HCT116 (cell line): ENCODE results near the gene PHACTR4. TPM values are rescaled to one million over a fixed set of nuclear protein-coding genes. Genes with fewer than 3 reads are reported as not detected.

Experiments used
- ATAC-seq: fragments of 200-7000 bp; cut with Tn5 transposase; 2 replicates; pipeline ENCODE4 v1.9.1; 2020; ENCODE audit warnings: mild to moderate bottlenecking, moderate library complexity
- BruUV-seq: library from RNA; stranded (reverse); fragments of 400-500 nt; replicated peaks from 2 replicates; lab custom pipeline; 2021; lab: Mats Ljungman, UMichigan
- CTCF ChIA-PET: fragments of 300-600 bp; sonication (Branson Sonifier 250); formaldehyde crosslinking; loops from one replicate; lab custom pipeline; 2021; ENCODE audit warnings: antibody characterized with exemption; lab: Charles Lee
- POLR2A ChIA-PET: fragments of 300-600, 350-600 bp; sonication (Branson Sonifier 250); formaldehyde crosslinking; loops from one replicate; lab custom pipeline; 2021; ENCODE audit warnings: antibody characterized with exemption; lab: Charles Lee
- RAD21 ChIA-PET, 2 experiments: fragments of 300-600 bp; sonication (Branson Sonifier 250); formaldehyde crosslinking; loops; one replicate each; lab custom pipeline; 2023; ENCODE audit warnings: low total read pairs in 2 of 2; ENCODE audit not compliant: uncharacterized antibody in 2 of 2, unreplicated experiment in 2 of 2, low non-redundant PET in 1 of 2; lab: Charles Lee
- DNase-seq: peaks from one replicate; pipeline ENCODE4 v3.0.0-alpha.2; 2010; ENCODE audit warnings: low read depth, low spot score
- H2AFZ ChIP-seq: fragments of 200-600 bp; shearing (Covaris generic), sonication (generic); 2 replicates; pipeline ENCODE4 v1.6.1; 2017; ENCODE audit warnings: low read depth, mixed run types, mixed read lengths, antibody characterized with exemption, low read length; ENCODE audit not compliant: poor library complexity, severe bottlenecking
- H3K27ac ChIP-seq: 2 replicates; pipeline ENCODE4 v1.5.1; 2012; ENCODE audit warnings: low read depth, low read length
- H3K27me3 ChIP-seq: fragments of 200-600 bp; sonication (generic); 2 replicates; pipeline ENCODE4 v1.6.1; 2016; ENCODE audit warnings: mixed run types, low read length, mixed read lengths; ENCODE audit not compliant: insufficient read depth
- H3K36me3 ChIP-seq, 2 experiments: fragments of 200-500 bp in 1 of 2; fragments of 200-600 bp in 1 of 2; sonication (Bioruptor generic) in 1 of 2; sonication (generic) in 1 of 2; 2 replicates each; pipeline versions ENCODE4 v1.5.1 to v1.6.1; 2014 to 2016; ENCODE audit warnings: low read length in 2 of 2, inconsistent platforms in 1 of 2, mixed read lengths in 1 of 2, mixed run types in 1 of 2; ENCODE audit not compliant: insufficient read depth in 2 of 2, control insufficient read depth in 1 of 2
- H3K4me1 ChIP-seq, 2 experiments: fragments of 200-600 bp in 1 of 2; sonication (generic) in 1 of 2; 2 replicates each; pipeline versions ENCODE4 v1.5.1 to v1.6.1; 2012 to 2017; ENCODE audit warnings: low read length in 2 of 2, inconsistent platforms in 1 of 2, mild to moderate bottlenecking in 1 of 2, mixed read lengths in 1 of 2, mixed run types in 1 of 2, moderate library complexity in 1 of 2; ENCODE audit not compliant: insufficient read depth in 2 of 2, control insufficient read depth in 1 of 2
- H3K4me2 ChIP-seq: fragments of 200-600 bp; sonication (generic); 2 replicates; pipeline ENCODE4 v1.6.1; 2017; ENCODE audit warnings: mixed run types, low read length, mixed read lengths
- H3K4me3 ChIP-seq, 2 experiments: fragments of 200-600 bp in 1 of 2; sonication (generic) in 1 of 2; replicated peaks in 1 of 2; 2 replicates each; pipeline ENCODE4 v1.5.1; 2011 to 2016; ENCODE audit warnings: low read length in 2 of 2, control low read depth in 1 of 2, low read depth in 1 of 2, mild to moderate bottlenecking in 1 of 2, mixed read lengths in 1 of 2, mixed run types in 1 of 2
- H3K79me2 ChIP-seq: fragments of 200-600 bp; sonication (generic); 2 replicates; pipeline ENCODE4 v1.6.1; 2017; ENCODE audit warnings: mild to moderate bottlenecking, mixed run types, low read length, moderate library complexity, mixed read lengths; ENCODE audit not compliant: insufficient read depth
- H3K9ac ChIP-seq: fragments of 200-600 bp; sonication (generic); 2 replicates; pipeline ENCODE4 v1.6.1; 2016; ENCODE audit warnings: low read length, mixed read lengths
- H3K9me2 ChIP-seq: fragments of 200-600 bp; sonication (generic), shearing (Covaris generic); 2 replicates; pipeline ENCODE4 v1.6.1; 2017; ENCODE audit warnings: mixed run types, mild to moderate bottlenecking, moderate library complexity; ENCODE audit not compliant: insufficient read depth
- H3K9me3 ChIP-seq, 2 experiments: fragments of 200-500 bp in 1 of 2; fragments of 200-600 bp in 1 of 2; sonication (Bioruptor generic) in 1 of 2; sonication (generic) in 1 of 2; 2 replicates each; pipeline ENCODE4 v1.6.1; 2014 to 2017; ENCODE audit warnings: low read length in 2 of 2, mixed read lengths in 2 of 2, inconsistent platforms in 1 of 2, low read depth in 1 of 2, mild to moderate bottlenecking in 1 of 2, mixed run types in 1 of 2, moderate library complexity in 1 of 2; ENCODE audit not compliant: control insufficient read depth in 1 of 2, insufficient read depth in 1 of 2
- H4K20me1 ChIP-seq: fragments of 200-600 bp; sonication (generic), shearing (Covaris generic); 2 replicates; pipeline ENCODE4 v1.6.1; 2017; ENCODE audit warnings: mixed run types, mild to moderate bottlenecking, moderate library complexity; ENCODE audit not compliant: insufficient read depth
- CBX3 ChIP-seq: IDR thresholded peaks from 2 replicates; pipeline ENCODE4 v1.6.1; 2012; ENCODE audit warnings: low read depth
- CTCF ChIP-seq, 3 experiments: fragments of 200-600 bp in 1 of 3; sonication (generic) in 1 of 3; IDR thresholded peaks in 2 of 3; conservative IDR thresholded peaks in 1 of 3; 2 replicates each; pipeline ENCODE4 v1.5.1; 2012 to 2017; ENCODE audit warnings: low read depth in 2 of 3, low read length in 2 of 3, antibody characterized with exemption in 1 of 3, borderline replicate concordance in 1 of 3, control low read depth in 1 of 3, mild to moderate bottlenecking in 1 of 3, mixed read lengths in 1 of 3, mixed run types in 1 of 3, moderate library complexity in 1 of 3; ENCODE audit not compliant: insufficient read depth in 1 of 3
- EGR1 ChIP-seq: IDR thresholded peaks from 2 replicates; pipeline ENCODE4 v1.6.1; 2012; ENCODE audit warnings: low read depth
- EZH2phosphoT487 ChIP-seq: fragments of 200-600 bp; IDR thresholded peaks from 2 replicates; pipeline ENCODE4 v1.6.1; 2018; ENCODE audit warnings: antibody characterized with exemption, borderline replicate concordance
- FOSL1 ChIP-seq: IDR thresholded peaks from 2 replicates; pipeline ENCODE4 v1.6.1; 2012; ENCODE audit warnings: low read depth
- JUND ChIP-seq: IDR thresholded peaks from 2 replicates; pipeline ENCODE4 v1.6.1; 2012
- MAX ChIP-seq: IDR thresholded peaks from 2 replicates; pipeline ENCODE4 v1.6.1; 2012
- POLR2AphosphoS5 ChIP-seq: IDR thresholded peaks from 2 replicates; pipeline ENCODE4 v1.6.1; 2011; ENCODE audit warnings: mild to moderate bottlenecking, low read depth, low read length, moderate library complexity
- SP1 ChIP-seq: IDR thresholded peaks from 2 replicates; pipeline ENCODE4 v1.6.1; 2012; ENCODE audit warnings: low read depth
- SRF ChIP-seq: IDR thresholded peaks from 2 replicates; pipeline ENCODE4 v1.6.1; 2012; ENCODE audit warnings: low read depth
- YY1 ChIP-seq: IDR thresholded peaks from 2 replicates; pipeline ENCODE4 v1.6.1; 2011; ENCODE audit warnings: low read length, low read depth, moderate library complexity, mild to moderate bottlenecking; ENCODE audit not compliant: insufficient replicate concordance; ENCODE audit errors: extremely low read depth
- ZBTB33 ChIP-seq: IDR thresholded peaks from 2 replicates; pipeline ENCODE4 v1.6.1; 2011; ENCODE audit warnings: mild to moderate bottlenecking, low read length, moderate library complexity; ENCODE audit not compliant: insufficient replicate concordance; ENCODE audit errors: extremely low read depth
- ZFX ChIP-seq: fragments of 450-650 bp; IDR thresholded peaks from 2 replicates; pipeline ENCODE4 v1.6.1; 2017
- intact Hi-C: fragments of 100-400 bp; cut with micrococcal nuclease; formaldehyde crosslinking; loops from 2 replicates; pipeline ENCODE4 v1.10.0; 2022
- total RNA-seq: library from RNA; stranded (reverse); gene quantifications from one replicate; pipeline ENCODE4 v1.2.1, GENCODE V29; 2021; ENCODE audit not compliant: unreplicated experiment

The PHACTR4 gene
- total RNA-seq, 1 experiment from 2014 or later: 36.0 TPM

GRCh38 chr1:28328228-28328648 is 41.3 kb upstream of the PHACTR4 start:
- BruUV-seq: TSS peak; percentile 92
- H2AFZ ChIP-seq: no peak overlapping the region
- TF ChIP-seq YY1: no peak
- peak; percentile 55 for TF ChIP-seq ZFX
- TF ChIP-seq, all 23 proteins: peak for 1

GRCh38 chr1:28329395-28330153 is 40.0 kb upstream of the PHACTR4 start:
- DNase-seq (no peak), ATAC-seq (peak; percentile 55)
- H3K9ac ChIP-seq: peak overlapping the region; percentile 75
- H3K9me3 ChIP-seq: no peaks in the 10 kb centered on the region
- H3K27ac ChIP-seq: peak overlapping the region; percentile 84
- ChIA-PET RAD21 (interaction anchor here (0.7 to 1.3 kb wide), 3 partner anchors 42 to 81 kb away, joined by 3 to 6 read pairs (median 3); no protein-coding TSS in a partner anchor), POLR2A (interaction anchor here (0.7 to 2.6 kb wide), 19 partner anchors 8 to 1666 kb away, joined by 3 to 18 read pairs (median 5); partner anchors contain the start of gene ATP5IF1), CTCF (interaction anchor here (1.0 to 1.4 kb wide), 2 partner anchors 15 to 81 kb away, joined by 3 to 10 read pairs; no protein-coding TSS in a partner anchor)
- H3K9me2 ChIP-seq: no peaks in the 10 kb centered on the region
- peaks cover 4 to 18% of the 10 kb centered on the region in 2 experiments; a peak in 3 of 4 replicates for H3K4me1 ChIP-seq
- TSS peak; percentile 82 for BruUV-seq
- intact Hi-C loops: no loop called here
- peak overlapping the region; percentile 77 for H3K4me2 ChIP-seq
- H3K79me2 ChIP-seq: peaks cover 14% of the 10 kb centered on the region
- H4K20me1 ChIP-seq: no peaks in the 10 kb centered on the region
- H2AFZ ChIP-seq: no peak overlapping the region
- peak overlapping the region; percentile 68 to 91 for H3K4me3 ChIP-seq
- H3K27me3 ChIP-seq: no peaks in the 10 kb centered on the region
- H3K36me3 ChIP-seq: peaks cover 16 to 22% of the 10 kb centered on the region in 2 experiments; a peak in 3 of 4 replicates
- TF ChIP-seq SRF (no peak), SP1 (no peak), ZBTB33 (no peak), POLR2AphosphoS5 (no peak), CBX3 (no peak), CTCF (IDR thresholded peaks at IDR 0.05 in 2 of 3, conservative IDR thresholded peaks at IDR 0.05 in 1 of 3; ENCODE audit: borderline replicate concordance in 1 of 3, insufficient read depth in 1 of 3, low read depth in 2 of 3, low read length in 2 of 3) (no peak), JUND (no peak), ZFX (no peak), EZH2phosphoT487 (no peak), MAX (no peak), YY1 (no peak), FOSL1 (no peak), EGR1 (no peak)

More at GRCh38 chr1:28328228-28328648, 41.3 kb upstream of the PHACTR4 start:
- CTCF ChIA-PET: interaction anchor here (0.7 to 1.4 kb wide), 5 partner anchors 14 to 79 kb away, joined by 3 to 10 read pairs (median 3); no protein-coding TSS in a partner anchor
- H3K4me2 ChIP-seq: peak overlapping the region; percentile 77
- H3K9me2 ChIP-seq: no peaks in the 10 kb centered on the region
- ATAC-seq (peak; percentile 2; the same call in 1 of the 2 replicates), DNase-seq (no peak)
- H3K36me3 ChIP-seq: peaks cover 9 to 17% of the 10 kb centered on the region in 2 experiments; a peak in 3 of 4 replicates
- H3K27ac ChIP-seq: peak overlapping the region; percentile 84
- H3K79me2 ChIP-seq: peaks cover 14% of the 10 kb centered on the region
- no peaks in the 10 kb centered on the region for H3K9me3 ChIP-seq
- H3K9ac ChIP-seq: peak overlapping the region; percentile 75
- intact Hi-C loops: no loop called here
- H4K20me1 ChIP-seq: no peaks in the 10 kb centered on the region
- H3K4me1 ChIP-seq: peaks cover 4 to 18% of the 10 kb centered on the region in 2 experiments; a peak in 3 of 4 replicates
- H3K27me3 ChIP-seq: no peaks in the 10 kb centered on the region
- peak overlapping the region; percentile 68 to 91 for H3K4me3 ChIP-seq
- RAD21 ChIA-PET: interaction anchor here (0.7 to 1.3 kb wide), 2 partner anchors 41 to 80 kb away, joined by 3 read pairs; partner anchors contain the start of gene PHACTR4 (in 1 of the 2)
- POLR2A ChIA-PET: interaction anchor here (0.7 to 2.6 kb wide), 22 partner anchors 9 to 254 kb away, joined by 3 to 18 read pairs (median 5); partner anchors contain the start of genes ATP5IF1 and RCC1
